ENCODE data around the gene SERPINA4. TPM values are rescaled to one million over a fixed set of nuclear protein-coding genes. Genes with fewer than 3 reads are reported as not detected.

The SERPINA4 gene
- total RNA-seq, 3 donors from 2014 or later (not counting 1 experiment from before 2014, with no cell fraction given): not detected

DNA sequence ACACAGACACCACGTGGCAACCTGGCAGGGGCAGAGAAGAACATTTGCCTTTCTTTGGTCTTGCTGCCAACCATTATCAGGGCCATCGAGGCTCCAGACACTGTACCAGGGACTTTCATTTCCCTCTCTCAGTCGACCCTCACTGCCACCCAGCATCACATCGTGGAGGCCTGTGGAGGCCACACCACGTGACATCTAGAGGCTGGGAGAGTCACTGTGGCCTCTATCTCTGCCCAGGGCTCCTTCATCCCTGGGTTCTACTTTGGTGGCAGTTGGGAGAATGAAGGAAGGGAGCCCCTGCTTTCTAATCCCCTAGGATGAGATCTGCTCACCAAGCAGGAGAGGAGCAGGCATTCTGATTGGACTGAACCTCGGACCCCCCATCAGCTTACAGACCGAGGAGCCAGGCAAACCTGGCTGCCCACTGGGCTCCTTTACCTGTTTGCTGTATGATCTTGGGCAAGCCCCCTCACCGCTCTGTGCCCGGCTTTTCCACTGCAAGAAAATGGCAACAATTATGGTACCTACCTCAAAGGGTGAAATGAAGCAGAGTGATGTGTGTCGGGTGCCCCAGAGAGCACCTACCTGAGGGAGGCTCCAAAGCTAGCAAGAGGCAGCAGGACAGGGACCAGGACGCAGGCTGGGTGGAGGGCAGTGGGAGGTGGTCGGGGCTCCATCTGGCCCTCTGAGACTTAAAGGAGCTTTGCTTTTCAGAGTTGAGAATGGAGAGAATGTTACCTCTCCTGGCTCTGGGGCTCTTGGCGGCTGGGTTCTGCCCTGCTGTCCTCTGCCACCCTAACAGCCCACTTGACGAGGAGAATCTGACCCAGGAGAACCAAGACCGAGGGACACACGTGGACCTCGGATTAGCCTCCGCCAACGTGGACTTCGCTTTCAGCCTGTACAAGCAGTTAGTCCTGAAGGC is 52.7 kb downstream of the SERPINA4 start:
- H3K4me1 Mint-ChIP-seq: no peaks in the 10 kb centered on the region
- H3K36me3 Mint-ChIP-seq: no peaks in the 10 kb centered on the region
- H3K9me3 Mint-ChIP-seq: peaks cover 5 to 6% of the 10 kb centered on the region in 2 donors
- no peaks in the 10 kb centered on the region for H3K27me3 Mint-ChIP-seq (ENCODE audit: low read depth in 2 of 2)
- 84% methylated on average over 20 of the region's 20 CpGs for WGBS (ENCODE audit: insufficient coverage)
- no peak for TF ChIP-seq CTCF (IDR thresholded peaks at IDR 0.05)
- no peaks in the 10 kb centered on the region for H3K27me3 ChIP-seq (ENCODE audit: control insufficient read depth, insufficient read depth, low read length)
- no peak overlapping the region for H3K27ac Mint-ChIP-seq
- H3K4me3 ChIP-seq (ENCODE audit: low read length): no peak overlapping the region
- H3K36me3 ChIP-seq (ENCODE audit: control insufficient read depth, insufficient read depth, low read length): no peaks in the 10 kb centered on the region
- H3K4me3 Mint-ChIP-seq: no peak overlapping the region
- no peaks in the 10 kb centered on the region for H3K4me1 ChIP-seq (ENCODE audit: control insufficient read depth, insufficient read depth, low read length)
- DNase-seq (no peak), ATAC-seq (no peak)
- peaks cover 15% of the 10 kb centered on the region for H3K9me3 ChIP-seq (ENCODE audit: control insufficient read depth, insufficient read depth, low read length)
- H3K27ac ChIP-seq (ENCODE audit: low read length): no peak overlapping the region
- intact Hi-C loops (cut with micrococcal nuclease): no loop called here

- Histone ChIP-seq H3K27me3 (ENCODE audit: control insufficient read depth, insufficient read depth, low read length) (no peaks in the 10 kb centered on the region), H3K9me3 (ENCODE audit: control insufficient read depth, insufficient read depth, low read length) (peaks cover 15% of the 10 kb centered on the region), H3K27ac (ENCODE audit: low read length) (no peak overlapping the region), H3K4me3 (ENCODE audit: low read length) (no peak overlapping the region), H3K36me3 (ENCODE audit: control insufficient read depth, insufficient read depth, low read length) (no peaks in the 10 kb centered on the region), H3K4me1 (ENCODE audit: control insufficient read depth, insufficient read depth, low read length) (no peaks in the 10 kb centered on the region)
- intact Hi-C loops (cut with micrococcal nuclease): no loop called here
- 91% methylated on average over 7 of the region's 7 CpGs for whole genome bisulfite sequencing (ENCODE audit: insufficient coverage)
- Mint-ChIP-seq H3K36me3 (no peaks in the 10 kb centered on the region), H3K4me1 (no peaks in the 10 kb centered on the region), H3K4me3 (no peak overlapping the region), H3K9me3 (peaks cover 3 to 5% of the 10 kb centered on the region in 2 donors), H3K27ac (no peak overlapping the region), H3K27me3 (ENCODE audit: low read depth in 2 of 2) (no peaks in the 10 kb centered on the region)
- ATAC-seq: no peak
- TF ChIP-seq CTCF (IDR thresholded peaks at IDR 0.05): no peak
- no peak for DNase-seq
These were observed 53.6 kb downstream of the SERPINA4 start for GRCh38 chr14:94614802-94615201.

DNA sequence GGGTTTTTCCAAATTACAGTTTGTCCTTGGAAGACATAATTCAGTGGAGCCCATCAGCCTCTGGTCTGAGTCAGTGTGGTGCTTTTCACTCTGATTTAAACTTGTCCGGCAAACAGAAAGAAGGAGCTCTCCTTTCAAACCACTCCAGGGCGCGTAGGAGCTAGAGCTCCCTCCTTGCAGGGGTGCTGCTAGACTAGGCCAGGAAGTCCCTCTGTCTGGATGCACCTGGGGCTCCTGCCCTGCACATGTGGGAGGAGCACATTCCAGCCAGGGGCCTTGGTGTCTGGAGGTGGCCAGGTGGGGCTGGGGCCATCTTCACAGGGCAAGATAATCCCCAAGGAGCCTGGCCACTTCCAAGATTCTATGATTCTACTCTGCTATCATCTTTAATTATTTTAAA is 54.0 kb downstream of the SERPINA4 start:
- no peak overlapping the region for H3K27ac Mint-ChIP-seq
- ATAC-seq: no peak
- no peaks in the 10 kb centered on the region for H3K27me3 Mint-ChIP-seq (ENCODE audit: low read depth in 2 of 2)

More for the DNA sequence above, 54.0 kb downstream of the SERPINA4 start:
- H3K4me3 Mint-ChIP-seq: no peak overlapping the region
- no peak for TF ChIP-seq CTCF (IDR thresholded peaks at IDR 0.05)
- intact Hi-C loops (cut with micrococcal nuclease): no loop called here
- Histone ChIP-seq H3K27me3 (ENCODE audit: control insufficient read depth, insufficient read depth, low read length) (no peaks in the 10 kb centered on the region), H3K9me3 (ENCODE audit: control insufficient read depth, insufficient read depth, low read length) (peaks cover 15% of the 10 kb centered on the region), H3K36me3 (ENCODE audit: control insufficient read depth, insufficient read depth, low read length) (no peaks in the 10 kb centered on the region), H3K27ac (ENCODE audit: low read length) (no peak overlapping the region), H3K4me3 (ENCODE audit: low read length) (no peak overlapping the region), H3K4me1 (ENCODE audit: control insufficient read depth, insufficient read depth, low read length) (no peaks in the 10 kb centered on the region)
- no peaks in the 10 kb centered on the region for H3K4me1 Mint-ChIP-seq
- 66% methylated on average over 3 of the region's 3 CpGs for WGBS (ENCODE audit: insufficient coverage)
- no peak for DNase-seq
- peaks cover 3 to 5% of the 10 kb centered on the region in 2 donors for H3K9me3 Mint-ChIP-seq
- H3K36me3 Mint-ChIP-seq: no peaks in the 10 kb centered on the region

Data from natural killer cell (primary cell).